SJCRH30 (cell line): ENCODE measurements around the gene WDR73. TPM values are rescaled to one million over a fixed set of nuclear protein-coding genes. Genes with fewer than 3 reads are reported as not detected.
"Not testable (repeated sequence)": the region's sequence is repeated elsewhere in the genome, so short reads cannot be mapped to it uniquely, and the experiment has no call there.

Source experiments
- DNase-seq, 2 experiments: peaks; one replicate each; pipeline ENCODE4 v3.0.0-alpha.2; 2015 to 2020
- H3K27ac ChIP-seq: fragments of 250-450 bp; sonication (Bioruptor Pico); 2 replicates; pipeline ENCODE4 v1.5.1; 2020; ENCODE audit warnings: mild to moderate bottlenecking, moderate library complexity
- H3K27me3 ChIP-seq: fragments of 250-450 bp; sonication (Bioruptor Pico); 2 replicates; pipeline ENCODE4 v1.5.1; 2020; ENCODE audit warnings: mild to moderate bottlenecking, moderate library complexity
- H3K36me3 ChIP-seq: fragments of 250-450 bp; sonication (Bioruptor Pico); 2 replicates; pipeline ENCODE4 v1.5.1; 2020; ENCODE audit warnings: mild to moderate bottlenecking, moderate library complexity
- H3K4me1 ChIP-seq: fragments of 250-450 bp; sonication (Bioruptor Pico); 2 replicates; pipeline ENCODE4 v1.5.1; 2020; ENCODE audit warnings: mild to moderate bottlenecking, moderate library complexity
- H3K4me3 ChIP-seq: fragments of 250-450 bp; sonication (Bioruptor Pico); 2 replicates; pipeline ENCODE4 v1.5.1; 2020; ENCODE audit warnings: mild to moderate bottlenecking, moderate library complexity
- H3K9me3 ChIP-seq: fragments of 250-450 bp; sonication (Bioruptor Pico); replicated peaks from 2 replicates; pipeline ENCODE4 v1.5.1; 2020; ENCODE audit warnings: mild to moderate bottlenecking, moderate library complexity
- total RNA-seq: library from RNA; depleted of rRNA; stranded (reverse); fragments of >200 nt; shearing (Covaris generic); gene quantifications from 2 replicates; pipeline ENCODE4 v1.2.3, GENCODE V29; 2014

Gene WDR73
- total RNA-seq, 1 experiment from 2014 or later = 26.3 TPM

GRCh38 chr15:84645496-84645895, 8.6 kb downstream of the WDR73 start:
- Histone ChIP-seq H3K9me3 (no peaks in the 10 kb centered on the region), H3K4me1 (no peaks in the 10 kb centered on the region), H3K4me3 (no peak overlapping the region), H3K36me3 (peaks cover 70% of the 10 kb centered on the region), H3K27me3 (no peaks in the 10 kb centered on the region), H3K27ac (no peak overlapping the region)
- no peak for DNase-seq

DNA sequence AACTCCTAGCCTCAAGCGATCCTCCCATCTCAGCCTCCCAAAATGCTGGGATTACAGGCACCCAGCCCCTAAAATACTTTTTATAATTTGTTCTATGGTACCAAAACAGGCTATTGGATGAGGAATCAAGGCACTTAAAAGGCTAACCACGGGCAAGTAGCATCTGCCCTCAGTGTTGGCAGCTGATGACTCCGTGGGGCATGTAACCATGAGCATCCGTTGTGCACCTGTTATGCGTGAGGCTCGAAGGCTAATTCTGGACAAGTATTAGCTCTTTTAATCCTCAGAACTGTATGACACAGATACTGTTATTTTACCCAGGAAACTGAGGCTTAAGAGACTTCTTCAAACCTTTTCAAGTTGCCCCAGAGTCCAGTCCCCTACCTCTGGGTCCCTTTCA, 10.2 kb downstream of the WDR73 start:
- H3K36me3 ChIP-seq = peaks cover 74% of the 10 kb centered on the region
- H3K27ac ChIP-seq = no peak overlapping the region
- DNase-seq = peak; percentile 26 to 40
- no peaks in the 10 kb centered on the region for H3K4me1 ChIP-seq
- no peaks in the 10 kb centered on the region for H3K9me3 ChIP-seq
- no peak overlapping the region for H3K4me3 ChIP-seq
- H3K27me3 ChIP-seq = no peaks in the 10 kb centered on the region

- not testable (repeated sequence) for H3K4me3 ChIP-seq, H3K9me3 ChIP-seq, H3K4me1 ChIP-seq, H3K27me3 ChIP-seq, H3K27ac ChIP-seq, DNase-seq
- peaks cover 65% of the 10 kb centered on the region for H3K36me3 ChIP-seq
Measured at GRCh38 chr15:84642640-84643039, 11.4 kb downstream of the WDR73 start.

DNA sequence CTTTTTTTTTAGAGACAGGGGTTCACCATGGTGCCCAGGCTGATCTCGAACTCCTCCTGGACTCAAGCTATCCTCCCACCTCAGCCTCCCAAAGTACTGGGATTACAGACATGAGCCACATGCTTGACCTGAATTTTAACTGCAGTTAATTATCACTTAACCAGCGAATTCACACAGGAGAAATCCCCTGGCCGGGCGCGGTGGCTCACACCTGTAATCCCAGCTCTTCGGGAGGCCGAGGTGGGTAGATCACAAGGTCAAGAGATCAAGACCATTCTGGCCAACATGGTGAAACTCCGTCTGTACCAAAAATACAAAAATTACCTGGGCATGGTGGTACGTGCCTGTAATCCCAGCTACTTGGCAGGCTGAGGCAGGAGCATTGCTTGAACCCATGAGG, 12.2 kb downstream of the WDR73 start:
- peaks cover 65% of the 10 kb centered on the region for H3K36me3 ChIP-seq
- not testable (repeated sequence) for H3K27me3 ChIP-seq, H3K4me3 ChIP-seq, H3K27ac ChIP-seq, DNase-seq, H3K4me1 ChIP-seq, H3K9me3 ChIP-seq

GRCh38 chr15:84638103-84638502, 16.0 kb downstream of the WDR73 start:
- no peak for DNase-seq
- no peak overlapping the region for H3K27ac ChIP-seq
- H3K4me1 ChIP-seq = no peaks in the 10 kb centered on the region
- H3K9me3 ChIP-seq = no peaks in the 10 kb centered on the region
- no peaks in the 10 kb centered on the region for H3K27me3 ChIP-seq
- peaks cover 38% of the 10 kb centered on the region for H3K36me3 ChIP-seq
- no peak overlapping the region for H3K4me3 ChIP-seq

- peaks cover 4% of the 10 kb centered on the region; the same call in 1 of the 2 replicates for H3K36me3 ChIP-seq
- H3K27me3 ChIP-seq = no peaks in the 10 kb centered on the region
- no peak overlapping the region for H3K4me3 ChIP-seq
- H3K27ac ChIP-seq = no peak overlapping the region
- H3K9me3 ChIP-seq = no peaks in the 10 kb centered on the region
- no peak for DNase-seq
- H3K4me1 ChIP-seq = 0 out of 2 replicates have a peak, but pooled peaks cover 5% of the 10 kb centered on the region
Measured at GRCh38 chr15:84634228-84634837, 19.8 kb downstream of the WDR73 start.

GRCh38 chr15:84633311-84634227, 20.5 kb downstream of the WDR73 start:
- no peak overlapping the region for H3K27ac ChIP-seq
- peak; percentile 60 to 63 for DNase-seq
- H3K4me3 ChIP-seq = peak overlapping the region; percentile 61
- H3K36me3 ChIP-seq = no peaks in the 10 kb centered on the region
- H3K9me3 ChIP-seq = no peaks in the 10 kb centered on the region
- H3K4me1 ChIP-seq = 0 out of 2 replicates have a peak, but pooled peaks cover 5% of the 10 kb centered on the region
- H3K27me3 ChIP-seq = no peaks in the 10 kb centered on the region

- Histone ChIP-seq H3K4me1 (0 out of 2 replicates have a peak, but pooled peaks cover 5% of the 10 kb centered on the region), H3K9me3 (no peaks in the 10 kb centered on the region), H3K36me3 (no peaks in the 10 kb centered on the region), H3K27ac (no peak overlapping the region; the same call in 1 of the 2 replicates), H3K27me3 (no peaks in the 10 kb centered on the region), H3K4me3 (peak overlapping the region; percentile 64)
- peak; percentile 29 to 44 for DNase-seq
Measured at GRCh38 chr15:84631706-84632272, 22.3 kb downstream of the WDR73 start.

- H3K4me3 ChIP-seq = no peak overlapping the region
- no peaks in the 10 kb centered on the region for H3K27me3 ChIP-seq
- no peaks in the 10 kb centered on the region for H3K36me3 ChIP-seq
- no peak overlapping the region for H3K27ac ChIP-seq
- 0 out of 2 replicates have a peak, but pooled peaks cover 5% of the 10 kb centered on the region for H3K4me1 ChIP-seq
- DNase-seq = no peak
- H3K9me3 ChIP-seq = no peaks in the 10 kb centered on the region
Measured at GRCh38 chr15:84629033-84629432, 25.1 kb downstream of the WDR73 start.

DNA sequence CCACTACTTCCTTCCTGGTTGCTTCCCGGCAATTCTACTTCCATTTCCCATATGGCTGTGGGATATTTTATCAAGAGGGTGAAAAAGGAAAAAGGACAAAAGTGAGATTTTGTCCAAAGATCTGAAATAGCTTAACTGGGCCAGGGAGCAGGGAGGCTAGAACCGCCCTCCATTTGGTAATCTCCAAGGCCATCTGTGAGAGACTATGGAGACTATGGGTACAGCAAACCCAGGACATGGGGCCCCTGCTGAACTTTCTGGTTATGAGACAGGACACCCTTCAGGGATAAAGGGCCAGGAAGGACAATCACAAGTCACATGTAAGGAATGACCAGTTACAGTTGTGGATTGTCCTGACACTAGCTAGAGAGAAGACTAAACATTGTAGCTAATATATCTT, 29.0 kb downstream of the WDR73 start:
- H3K27me3 ChIP-seq = no peaks in the 10 kb centered on the region
- DNase-seq = no peak
- H3K9me3 ChIP-seq = peaks cover 13% of the 10 kb centered on the region
- H3K4me3 ChIP-seq = no peak overlapping the region
- no peak overlapping the region for H3K27ac ChIP-seq
- no peaks in the 10 kb centered on the region for H3K4me1 ChIP-seq
- peaks cover 30% of the 10 kb centered on the region for H3K36me3 ChIP-seq

DNA sequence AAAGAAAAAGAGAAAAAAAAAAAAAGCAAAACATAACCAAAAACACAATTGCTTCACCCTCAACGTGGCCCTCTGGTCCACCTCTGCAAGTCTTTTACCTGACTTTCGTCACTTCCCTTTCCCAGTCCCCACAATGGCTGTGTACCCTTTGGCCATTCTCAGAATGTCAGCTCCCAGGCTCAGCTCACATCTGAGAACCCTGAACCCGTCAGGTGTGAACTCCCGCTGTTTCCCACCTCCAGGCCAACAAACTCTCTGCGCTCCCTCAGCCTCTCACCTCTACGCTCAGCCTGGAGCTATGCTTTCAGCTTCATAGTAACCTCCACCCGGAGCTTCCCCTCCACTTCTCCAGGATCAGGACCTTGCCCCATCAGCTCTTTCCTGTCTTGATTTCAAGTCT, 29.7 kb downstream of the WDR73 start:
- DNase-seq = no peak
- H3K36me3 ChIP-seq = peaks cover 30% of the 10 kb centered on the region
- peaks cover 15% of the 10 kb centered on the region for H3K9me3 ChIP-seq
- no peak overlapping the region for H3K27ac ChIP-seq
- H3K27me3 ChIP-seq = no peaks in the 10 kb centered on the region
- H3K4me1 ChIP-seq = no peaks in the 10 kb centered on the region
- H3K4me3 ChIP-seq = no peak overlapping the region

DNA sequence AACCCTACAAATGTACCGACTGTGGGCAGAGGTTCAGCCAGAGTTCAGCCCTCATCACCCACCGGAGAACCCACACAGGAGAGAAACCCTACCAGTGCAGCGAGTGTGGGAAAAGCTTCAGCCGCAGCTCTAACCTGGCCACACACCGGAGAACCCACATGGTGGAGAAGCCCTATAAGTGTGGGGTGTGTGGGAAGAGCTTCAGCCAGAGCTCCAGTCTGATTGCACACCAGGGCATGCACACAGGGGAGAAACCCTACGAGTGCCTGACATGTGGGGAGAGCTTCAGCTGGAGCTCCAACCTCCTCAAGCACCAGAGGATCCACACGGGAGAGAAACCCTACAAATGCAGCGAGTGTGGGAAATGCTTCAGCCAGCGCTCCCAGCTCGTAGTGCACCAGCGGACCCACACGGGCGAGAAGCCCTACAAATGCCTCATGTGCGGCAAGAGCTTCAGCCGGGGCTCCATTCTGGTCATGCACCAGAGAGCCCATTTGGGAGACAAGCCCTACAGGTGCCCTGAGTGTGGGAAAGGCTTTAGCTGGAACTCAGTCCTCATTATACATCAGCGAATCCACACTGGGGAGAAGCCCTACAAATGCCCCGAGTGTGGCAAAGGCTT, 32.6 kb downstream of the WDR73 start:
- Histone ChIP-seq H3K9me3 (peaks cover 15% of the 10 kb centered on the region), H3K4me3 (no peak overlapping the region), H3K4me1 (no peaks in the 10 kb centered on the region), H3K36me3 (peaks cover 30% of the 10 kb centered on the region), H3K27ac (no peak overlapping the region), H3K27me3 (no peaks in the 10 kb centered on the region)
- DNase-seq = no peak

DNA sequence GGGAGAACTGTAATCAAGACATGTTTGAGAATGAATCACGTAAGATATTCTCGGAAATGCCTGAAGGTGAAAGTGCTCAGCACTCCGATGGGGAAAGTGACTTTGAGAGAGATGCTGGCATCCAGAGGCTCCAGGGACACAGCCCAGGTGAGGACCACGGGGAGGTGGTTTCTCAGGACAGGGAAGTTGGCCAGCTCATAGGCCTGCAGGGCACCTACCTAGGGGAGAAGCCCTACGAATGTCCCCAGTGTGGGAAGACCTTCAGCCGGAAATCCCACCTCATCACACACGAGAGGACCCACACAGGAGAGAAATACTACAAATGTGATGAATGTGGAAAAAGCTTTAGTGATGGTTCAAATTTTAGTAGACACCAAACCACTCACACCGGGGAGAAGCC, 33.5 kb downstream of the WDR73 start:
- Histone ChIP-seq H3K36me3 (peaks cover 30% of the 10 kb centered on the region), H3K9me3 (peaks cover 15% of the 10 kb centered on the region), H3K27me3 (no peaks in the 10 kb centered on the region), H3K4me3 (no peak overlapping the region), H3K27ac (no peak overlapping the region), H3K4me1 (no peaks in the 10 kb centered on the region)
- DNase-seq = no peak

DNA sequence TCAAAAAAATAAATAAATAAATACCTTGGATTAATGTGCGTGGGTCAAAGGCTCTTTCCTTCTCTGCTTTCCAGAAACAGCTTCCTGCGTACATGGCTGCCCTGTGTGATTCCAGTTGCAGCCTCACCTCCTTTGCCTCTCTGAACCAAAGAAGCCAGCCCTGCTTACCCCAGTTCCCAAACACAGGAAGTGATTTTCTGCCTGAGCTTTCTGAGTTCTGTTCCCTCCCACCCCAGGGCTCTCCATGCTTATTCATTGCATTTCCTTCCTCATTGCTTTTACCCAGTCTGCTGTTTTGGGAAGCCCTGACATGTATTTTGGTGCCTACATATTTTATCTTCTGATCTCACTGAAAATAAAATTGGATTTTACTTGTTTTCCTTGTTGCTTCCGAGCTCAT, 37.8 kb downstream of the WDR73 start:
- H3K4me3 ChIP-seq = no peak overlapping the region
- H3K4me1 ChIP-seq = no peaks in the 10 kb centered on the region
- peaks cover 12% of the 10 kb centered on the region for H3K36me3 ChIP-seq
- H3K27ac ChIP-seq = no peak overlapping the region
- DNase-seq = no peak
- peaks cover 5% of the 10 kb centered on the region for H3K9me3 ChIP-seq
- no peaks in the 10 kb centered on the region for H3K27me3 ChIP-seq

GRCh38 chr15:84611631-84612030, 42.5 kb downstream of the WDR73 start:
- Histone ChIP-seq H3K36me3 (peaks cover 4% of the 10 kb centered on the region; the same call in 1 of the 2 replicates), H3K4me3 (no peak overlapping the region), H3K9me3 (no peaks in the 10 kb centered on the region), H3K27ac (no peak overlapping the region), H3K27me3 (no peaks in the 10 kb centered on the region), H3K4me1 (no peaks in the 10 kb centered on the region)
- DNase-seq = no peak
